ENCODE data around the gene AOAH. TPM values are rescaled to one million over a fixed set of nuclear protein-coding genes. Genes with fewer than 3 reads are reported as not detected.
"Not testable (repeated sequence)": the region's sequence is repeated elsewhere in the genome, so short reads cannot be mapped to it uniquely, and the experiment has no call there.

The AOAH gene
- total RNA-seq, 1 donor from 2014 or later, result 0.28 TPM

GRCh38 chr7:36507475-36508440 is 216.5 kb downstream of the AOAH start:
- no peak for TF ChIP-seq CTCF (IDR thresholded peaks at IDR 0.05; ENCODE audit: unreplicated experiment)
- H3K36me3 Mint-ChIP-seq (ENCODE audit: low read depth, unreplicated experiment), result peaks cover 3% of the 10 kb centered on the region
- no peak overlapping the region for H3K27ac Mint-ChIP-seq (ENCODE audit: unreplicated experiment)
- DNase-seq (ENCODE audit: low spot score), result no peak
- no peaks in the 10 kb centered on the region for H3K4me1 Mint-ChIP-seq (ENCODE audit: unreplicated experiment)
- no peak overlapping the region for H3K4me3 Mint-ChIP-seq (ENCODE audit: unreplicated experiment)
- peaks cover 1% of the 10 kb centered on the region for H3K27me3 Mint-ChIP-seq (ENCODE audit: unreplicated experiment)
- no peaks in the 10 kb centered on the region for H3K9me3 Mint-ChIP-seq (ENCODE audit: unreplicated experiment)

- TF ChIP-seq CTCF (IDR thresholded peaks at IDR 0.05; ENCODE audit: unreplicated experiment), result no peak
- H3K27me3 Mint-ChIP-seq (ENCODE audit: unreplicated experiment), result peaks cover 1% of the 10 kb centered on the region
- no peak overlapping the region for H3K4me3 Mint-ChIP-seq (ENCODE audit: unreplicated experiment)
- no peak overlapping the region for H3K27ac Mint-ChIP-seq (ENCODE audit: unreplicated experiment)
- H3K4me1 Mint-ChIP-seq (ENCODE audit: unreplicated experiment), result no peaks in the 10 kb centered on the region
- no peak for DNase-seq (ENCODE audit: low spot score)
- H3K9me3 Mint-ChIP-seq (ENCODE audit: unreplicated experiment), result no peaks in the 10 kb centered on the region
- H3K36me3 Mint-ChIP-seq (ENCODE audit: low read depth, unreplicated experiment), result peaks cover 3% of the 10 kb centered on the region
These were observed 217.5 kb downstream of the AOAH start for GRCh38 chr7:36506820-36507219.

- Mint-ChIP-seq H3K4me3 (ENCODE audit: unreplicated experiment) (no peak overlapping the region), H3K36me3 (ENCODE audit: low read depth, unreplicated experiment) (peaks cover 3% of the 10 kb centered on the region), H3K27ac (ENCODE audit: unreplicated experiment) (no peak overlapping the region), H3K9me3 (ENCODE audit: unreplicated experiment) (no peaks in the 10 kb centered on the region), H3K4me1 (ENCODE audit: unreplicated experiment) (no peaks in the 10 kb centered on the region), H3K27me3 (ENCODE audit: unreplicated experiment) (peaks cover 1% of the 10 kb centered on the region)
- no peak for DNase-seq (ENCODE audit: low spot score)
- no peak for TF ChIP-seq CTCF (IDR thresholded peaks at IDR 0.05; ENCODE audit: unreplicated experiment)
These were observed 218.0 kb downstream of the AOAH start for GRCh38 chr7:36506130-36506798.

- H3K4me1 Mint-ChIP-seq (ENCODE audit: unreplicated experiment); H3K4me3 Mint-ChIP-seq (ENCODE audit: unreplicated experiment); H3K27me3 Mint-ChIP-seq (ENCODE audit: unreplicated experiment); H3K27ac Mint-ChIP-seq (ENCODE audit: unreplicated experiment); H3K36me3 Mint-ChIP-seq (ENCODE audit: low read depth, unreplicated experiment); H3K9me3 Mint-ChIP-seq (ENCODE audit: unreplicated experiment); DNase-seq (ENCODE audit: low spot score): not testable (repeated sequence)
These were observed 219.7 kb downstream of the AOAH start for GRCh38 chr7:36504617-36505016.

- not testable (repeated sequence) for H3K9me3 Mint-ChIP-seq (ENCODE audit: unreplicated experiment); H3K4me3 Mint-ChIP-seq (ENCODE audit: unreplicated experiment); H3K4me1 Mint-ChIP-seq (ENCODE audit: unreplicated experiment); H3K36me3 Mint-ChIP-seq (ENCODE audit: low read depth, unreplicated experiment); H3K27me3 Mint-ChIP-seq (ENCODE audit: unreplicated experiment); DNase-seq (ENCODE audit: low spot score); H3K27ac Mint-ChIP-seq (ENCODE audit: unreplicated experiment)
These were observed 220.1 kb downstream of the AOAH start for GRCh38 chr7:36504216-36504615.

GRCh38 chr7:36497775-36498174 is 226.5 kb downstream of the AOAH start:
- H3K4me1 Mint-ChIP-seq (ENCODE audit: unreplicated experiment), result peaks cover 17% of the 10 kb centered on the region
- H3K36me3 Mint-ChIP-seq (ENCODE audit: low read depth, unreplicated experiment), result peaks cover 3% of the 10 kb centered on the region
- no peak for DNase-seq (ENCODE audit: low spot score)
- no peak overlapping the region for H3K4me3 Mint-ChIP-seq (ENCODE audit: unreplicated experiment)
- H3K27ac Mint-ChIP-seq (ENCODE audit: unreplicated experiment), result no peak overlapping the region
- no peak for TF ChIP-seq CTCF (IDR thresholded peaks at IDR 0.05; ENCODE audit: unreplicated experiment)
- H3K27me3 Mint-ChIP-seq (ENCODE audit: unreplicated experiment), result no peaks in the 10 kb centered on the region
- no peaks in the 10 kb centered on the region for H3K9me3 Mint-ChIP-seq (ENCODE audit: unreplicated experiment)

- DNase-seq (ENCODE audit: low spot score); H3K36me3 Mint-ChIP-seq (ENCODE audit: low read depth, unreplicated experiment); H3K27ac Mint-ChIP-seq (ENCODE audit: unreplicated experiment); H3K4me3 Mint-ChIP-seq (ENCODE audit: unreplicated experiment); H3K9me3 Mint-ChIP-seq (ENCODE audit: unreplicated experiment); H3K27me3 Mint-ChIP-seq (ENCODE audit: unreplicated experiment): not testable (repeated sequence)
- peaks cover 17% of the 10 kb centered on the region for H3K4me1 Mint-ChIP-seq (ENCODE audit: unreplicated experiment)
These were observed 227.1 kb downstream of the AOAH start for GRCh38 chr7:36497176-36497575.

All from endothelial cell (in vitro differentiated cells).